Panc1 (cell line): ENCODE measurements around the gene AHRR.

ENCODE experiments used
- CTCF ChIP-seq: fragments of 450-650 bp; IDR thresholded peaks from 2 replicates; pipeline ENCODE4 v1.5.1; 2017; ENCODE audit warnings: mild to moderate bottlenecking
- POLR2AphosphoS5 ChIP-seq: IDR thresholded peaks from 2 replicates; pipeline ENCODE4 v1.6.1; 2012; ENCODE audit warnings: mild to moderate bottlenecking, low read depth, low read length, moderate library complexity
- REST ChIP-seq, 2 experiments: IDR thresholded peaks; 2 replicates each; pipeline ENCODE4 v1.6.1; 2011 to 2012; ENCODE audit warnings: low read depth in 2 of 2, control low read depth in 1 of 2, low read length in 1 of 2, mild to moderate bottlenecking in 1 of 2, moderate library complexity in 1 of 2; ENCODE audit not compliant: insufficient read depth in 1 of 2

DNA sequence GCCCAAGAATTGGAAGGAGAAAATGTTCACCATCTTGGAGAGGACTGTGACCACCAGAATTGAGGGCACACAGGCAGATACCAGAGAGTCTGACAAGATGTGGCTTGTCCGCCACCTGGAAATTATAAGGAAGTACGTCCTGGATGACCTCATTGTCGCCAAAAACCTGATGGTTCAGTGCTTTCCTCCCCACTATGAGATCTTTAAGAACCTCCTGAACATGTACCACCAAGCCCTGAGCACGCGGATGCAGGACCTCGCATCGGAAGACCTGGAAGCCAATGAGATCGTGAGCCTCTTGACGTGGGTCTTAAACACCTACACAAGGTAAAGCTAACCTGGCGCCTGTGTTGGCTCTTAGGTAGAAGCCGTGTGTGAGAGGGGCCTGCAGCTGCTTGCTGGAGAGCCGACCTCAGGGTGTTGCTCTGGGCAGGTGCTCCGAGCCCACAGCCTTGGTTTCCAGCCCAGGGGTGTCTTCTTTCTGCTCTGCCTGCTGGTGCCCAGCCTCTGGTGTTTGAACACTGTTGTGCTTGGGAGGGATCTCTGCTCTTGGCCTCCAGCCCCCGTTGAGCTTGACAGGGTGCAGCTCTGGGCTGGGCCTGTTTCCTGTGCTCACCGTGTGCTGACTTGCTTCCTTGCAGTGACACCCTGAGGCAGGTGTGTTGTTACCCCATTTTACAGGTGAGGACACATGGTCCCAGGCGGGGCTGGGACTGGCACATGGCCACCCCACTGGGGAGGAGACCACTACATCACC lies 132.4 kb downstream of the AHRR start:
- no peak for TF ChIP-seq REST (IDR thresholded peaks at IDR 0.05; ENCODE audit: insufficient read depth in 1 of 2, low read depth in 2 of 2, low read length in 1 of 2)
- no peak for TF ChIP-seq CTCF
- no peak for TF ChIP-seq POLR2AphosphoS5
